ENCODE data around the gene CLPTM1L. TPM values are rescaled to one million over a fixed set of nuclear protein-coding genes. Genes with fewer than 3 reads are reported as not detected.

The CLPTM1L gene
- total RNA-seq, 4 donors from 2014 or later: 149 to 215 (median 179) TPM

DNA sequence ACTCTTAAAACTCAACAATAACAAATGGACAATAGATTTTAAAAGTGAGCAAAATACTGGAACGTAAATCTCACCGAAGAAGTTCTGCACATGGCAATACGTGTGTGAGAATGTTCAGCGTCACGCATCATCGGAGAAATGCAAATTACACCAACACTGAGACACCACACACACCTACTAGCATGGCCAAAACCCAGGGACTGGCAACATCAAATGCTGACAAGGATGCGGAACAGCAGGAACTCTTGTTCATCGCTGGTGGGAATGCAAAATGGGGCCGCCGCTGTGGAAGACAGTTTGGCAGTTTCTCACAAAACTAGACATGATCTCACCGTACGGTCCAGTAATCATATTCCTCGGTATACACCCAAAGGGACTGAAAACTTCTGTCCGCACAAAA, 21.6 kb upstream of the CLPTM1L start:
- Histone ChIP-seq H3K36me3 (no peaks in the 10 kb centered on the region), H3K4me1 (no peaks in the 10 kb centered on the region), H3K27ac (no peak overlapping the region), H3K4me3 (replicated peaks in 1 of 3) (no peak overlapping the region), H3K9me3 (no peaks in the 10 kb centered on the region), H3K27me3 (no peaks in the 10 kb centered on the region)
- 85 to 86% methylated on average over 14 of the region's 14 CpGs for WGBS, 2 donors
- DNase-seq: no peak
- TF ChIP-seq POLR2A (IDR thresholded peaks at IDR 0.05): no peak
- no peak for TF ChIP-seq CTCF (IDR thresholded peaks at IDR 0.05)
- intact Hi-C loops (cut with DNase I): no loop called here

DNA sequence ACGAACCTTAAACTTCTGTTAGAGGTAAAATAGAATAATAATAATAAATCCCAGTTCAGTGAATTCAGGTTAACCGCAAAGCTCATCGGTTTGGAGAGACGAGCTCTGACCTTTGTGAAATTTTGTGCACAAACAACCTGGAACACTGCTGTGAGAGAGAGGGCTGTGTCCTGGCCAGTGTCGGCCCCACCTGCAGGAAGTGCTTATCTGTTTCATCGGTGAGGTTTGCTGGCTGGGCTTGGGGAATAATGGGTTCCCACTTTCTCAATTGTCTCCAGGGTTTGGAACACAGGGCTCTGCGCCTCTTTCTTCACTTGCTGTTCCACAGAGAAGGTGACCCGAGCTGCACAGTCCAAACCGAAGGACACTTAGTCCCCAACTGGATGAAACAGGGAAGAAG, 19.3 kb upstream of the CLPTM1L start:
- Histone ChIP-seq H3K4me3 (replicated peaks in 1 of 3) (no peak overlapping the region), H3K36me3 (no peaks in the 10 kb centered on the region), H3K27ac (no peak overlapping the region), H3K27me3 (no peaks in the 10 kb centered on the region), H3K9me3 (no peaks in the 10 kb centered on the region), H3K4me1 (no peaks in the 10 kb centered on the region)
- no peak for DNase-seq
- TF ChIP-seq CTCF (IDR thresholded peaks at IDR 0.05) (no peak), POLR2A (IDR thresholded peaks at IDR 0.05) (no peak)
- 69 to 77% methylated on average over 9 of the region's 9 CpGs for WGBS, 2 donors
- intact Hi-C loops (cut with DNase I): no loop called here

DNA sequence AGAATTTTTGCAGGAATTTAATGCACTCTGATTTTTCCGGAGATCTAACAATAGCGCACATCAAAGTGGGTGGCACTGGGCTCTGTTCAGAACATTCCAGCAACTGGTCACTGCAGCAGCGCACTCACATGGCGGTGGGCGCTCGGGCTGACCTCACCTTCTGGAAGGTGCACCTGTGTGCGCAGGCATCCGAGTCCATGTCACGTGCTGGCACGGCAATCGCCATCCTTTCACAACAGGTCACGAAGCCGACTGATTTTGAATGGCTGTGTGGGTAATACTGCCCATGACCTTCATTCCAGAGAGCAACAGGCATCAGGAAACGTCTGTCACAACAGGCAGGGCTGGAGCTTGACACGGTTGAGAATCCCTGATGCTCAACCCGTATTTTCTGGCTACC, 18.7 kb upstream of the CLPTM1L start:
- no peak for DNase-seq
- 70 to 77% methylated on average over 13 to 16 of the region's 16 CpGs for WGBS, 2 donors
- Histone ChIP-seq H3K36me3 (no peaks in the 10 kb centered on the region), H3K9me3 (no peaks in the 10 kb centered on the region), H3K27ac (no peak overlapping the region), H3K4me1 (no peaks in the 10 kb centered on the region), H3K27me3 (no peaks in the 10 kb centered on the region), H3K4me3 (replicated peaks in 1 of 3) (no peak overlapping the region)
- intact Hi-C loops (cut with DNase I): no loop called here
- no peak for TF ChIP-seq CTCF (IDR thresholded peaks at IDR 0.05)
- no peak for TF ChIP-seq POLR2A (IDR thresholded peaks at IDR 0.05)

DNA sequence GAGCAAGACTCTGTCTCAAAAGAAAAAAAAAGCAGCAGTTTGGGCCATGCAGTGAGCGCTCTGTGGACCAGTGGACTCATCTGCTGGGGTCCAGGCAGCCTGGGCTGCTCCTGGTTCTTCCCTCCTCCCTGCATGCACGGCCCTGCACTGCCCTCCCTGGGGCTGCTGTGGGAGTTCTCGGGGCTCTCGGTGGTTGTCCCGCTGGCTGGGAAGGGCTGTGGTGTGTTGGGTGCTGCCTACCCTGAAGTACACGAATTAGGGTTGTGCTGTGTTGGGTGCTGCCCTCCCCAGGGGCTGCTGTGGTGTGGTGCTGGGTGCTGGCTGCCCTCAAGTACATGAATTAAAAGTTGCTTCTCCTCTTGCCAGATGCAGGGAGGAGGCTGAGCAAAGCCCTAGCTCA, 18.3 kb upstream of the CLPTM1L start:
- Histone ChIP-seq H3K27me3 (no peaks in the 10 kb centered on the region), H3K4me3 (replicated peaks in 1 of 3) (no peak overlapping the region), H3K27ac (no peak overlapping the region), H3K4me1 (no peaks in the 10 kb centered on the region), H3K9me3 (no peaks in the 10 kb centered on the region), H3K36me3 (no peaks in the 10 kb centered on the region)
- no peak for DNase-seq
- WGBS, 2 donors: 29 to 39% methylated on average over 5 to 6 of the region's 6 CpGs
- intact Hi-C loops (cut with DNase I): no loop called here
- no peak for TF ChIP-seq CTCF (IDR thresholded peaks at IDR 0.05)
- no peak for TF ChIP-seq POLR2A (IDR thresholded peaks at IDR 0.05)

DNA sequence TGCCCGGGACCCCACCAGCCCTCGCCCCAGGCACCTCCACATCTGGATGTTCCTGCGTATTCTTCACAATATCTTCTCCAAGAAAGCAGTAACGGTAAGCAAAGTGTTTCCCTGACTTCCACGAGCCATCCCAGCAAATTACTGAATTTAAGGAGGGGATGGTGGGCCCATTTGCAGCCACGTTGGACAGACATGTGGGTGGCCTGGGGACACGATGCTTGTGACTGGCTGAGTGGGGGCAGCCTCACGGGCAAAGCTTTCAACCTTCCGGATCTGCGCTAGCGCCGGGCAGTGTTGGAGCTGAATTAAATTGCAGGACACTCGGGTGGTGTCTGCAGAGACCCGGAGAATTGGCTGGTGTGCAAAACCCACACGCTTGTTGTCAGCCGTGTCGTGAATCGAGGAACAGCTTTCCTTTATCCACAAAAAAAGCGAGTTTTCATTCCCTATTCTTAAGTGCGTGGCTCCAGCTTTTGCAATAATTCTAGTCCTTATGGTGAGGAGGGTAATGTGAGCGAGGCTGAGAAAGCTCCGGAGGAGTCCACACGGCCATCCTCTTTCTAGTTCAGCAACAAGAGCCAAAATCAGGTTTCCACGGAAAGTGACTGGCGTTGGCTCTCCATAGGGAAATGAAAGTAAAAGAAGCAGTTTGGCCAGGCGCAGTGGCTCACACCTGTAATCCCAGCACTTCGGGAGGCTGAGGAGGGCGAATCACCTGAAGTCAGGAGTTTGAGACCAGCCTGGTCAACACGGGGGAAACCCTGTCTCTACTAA, 17.5 kb upstream of the CLPTM1L start:
- Histone ChIP-seq H3K4me1 (no peaks in the 10 kb centered on the region), H3K9me3 (no peaks in the 10 kb centered on the region), H3K27ac (no peak overlapping the region), H3K4me3 (replicated peaks in 1 of 3) (no peak overlapping the region), H3K27me3 (no peaks in the 10 kb centered on the region), H3K36me3 (no peaks in the 10 kb centered on the region)
- no peak for DNase-seq
- TF ChIP-seq CTCF (IDR thresholded peaks at IDR 0.05) (no peak), POLR2A (IDR thresholded peaks at IDR 0.05) (no peak)
- 78 to 83% methylated on average over 25 to 29 of the region's 29 CpGs for WGBS, 2 donors
- intact Hi-C loops (cut with DNase I): no loop called here
